VCaP (cell line): ENCODE results near the gene KNDC1.

Experiments
- H3K27ac ChIP-seq: fragments of 450-650 bp; 2 replicates; pipeline ENCODE4 v1.5.1; 2017
- CTCF ChIP-seq: fragments of 450-650 bp; conservative IDR thresholded peaks from 2 replicates; pipeline ENCODE4 v1.5.1; 2017; ENCODE audit warnings: mild to moderate bottlenecking, moderate library complexity

KNDC1 gene

DNA sequence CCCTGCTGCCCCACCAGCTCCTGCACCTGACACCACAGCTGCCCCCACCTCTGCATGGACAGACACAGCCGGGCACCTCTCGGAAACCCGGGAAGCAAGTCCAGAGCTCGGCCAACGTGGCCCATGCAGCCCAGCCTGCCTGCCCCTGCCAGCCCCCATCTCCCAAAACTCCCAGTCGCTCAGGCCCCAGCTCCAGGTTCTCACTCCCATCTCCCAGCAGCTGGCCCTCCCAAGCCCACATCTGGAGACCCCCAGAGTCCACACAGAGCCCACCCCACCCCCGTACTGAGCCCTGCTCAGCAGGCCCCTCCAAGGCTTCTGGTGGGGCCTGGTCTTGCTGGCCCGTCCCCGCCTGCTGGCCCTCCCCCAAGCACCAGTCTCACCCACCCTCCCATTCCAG, 37.8 kb downstream of the KNDC1 start:
- H3K27ac ChIP-seq: no peak overlapping the region
- no peak for TF ChIP-seq CTCF

- no peak overlapping the region for H3K27ac ChIP-seq
- no peak for TF ChIP-seq CTCF
These were observed 38.2 kb downstream of the KNDC1 start for GRCh38 chr10:133198206-133198605.

DNA sequence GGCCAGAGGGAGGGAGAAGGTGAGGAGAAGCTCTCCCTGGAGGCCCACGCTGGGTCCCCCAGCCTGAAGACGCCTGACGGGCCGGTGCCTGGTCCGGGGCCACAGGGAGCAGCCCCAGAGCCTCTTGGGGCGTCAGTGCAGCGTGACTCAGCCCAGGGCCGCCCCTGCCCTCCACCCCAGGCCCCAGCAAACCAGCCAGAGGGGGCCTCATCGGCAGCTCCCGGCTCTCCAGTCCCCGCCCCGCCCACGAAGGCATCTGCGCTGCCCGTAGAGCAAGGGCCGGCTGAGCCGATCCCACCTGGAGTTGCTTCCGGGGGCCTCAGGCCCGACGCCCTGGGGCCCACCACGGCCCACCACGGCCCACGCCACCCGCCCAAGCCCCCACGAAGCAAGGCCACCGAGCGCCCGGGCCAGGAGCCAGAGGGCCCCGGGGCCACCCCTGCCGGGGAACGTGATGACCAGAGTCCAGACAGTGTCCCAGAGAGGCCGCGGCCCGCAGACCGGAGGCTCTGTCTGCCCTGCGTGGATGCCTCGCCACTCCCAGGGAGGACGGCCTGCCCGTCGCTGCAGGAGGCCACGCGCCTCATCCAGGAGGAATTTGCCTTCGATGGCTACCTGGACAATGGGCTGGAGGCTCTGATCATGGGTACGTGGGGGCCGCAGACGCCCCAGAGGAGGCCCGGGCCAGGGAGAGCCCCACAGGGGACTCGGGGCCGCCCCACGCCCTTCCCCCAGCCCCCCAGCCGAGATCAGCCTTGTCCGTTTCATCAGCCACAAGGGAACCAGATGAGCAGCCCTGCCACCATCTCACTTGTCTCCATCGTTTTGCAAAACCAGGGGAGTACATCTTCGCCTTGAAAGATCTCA, 38.8 kb downstream of the KNDC1 start:
- TF ChIP-seq CTCF: no peak
- H3K27ac ChIP-seq: no peak overlapping the region

- TF ChIP-seq CTCF: no peak
These were observed 39.5 kb downstream of the KNDC1 start for GRCh38 chr10:133199488-133199885.

DNA sequence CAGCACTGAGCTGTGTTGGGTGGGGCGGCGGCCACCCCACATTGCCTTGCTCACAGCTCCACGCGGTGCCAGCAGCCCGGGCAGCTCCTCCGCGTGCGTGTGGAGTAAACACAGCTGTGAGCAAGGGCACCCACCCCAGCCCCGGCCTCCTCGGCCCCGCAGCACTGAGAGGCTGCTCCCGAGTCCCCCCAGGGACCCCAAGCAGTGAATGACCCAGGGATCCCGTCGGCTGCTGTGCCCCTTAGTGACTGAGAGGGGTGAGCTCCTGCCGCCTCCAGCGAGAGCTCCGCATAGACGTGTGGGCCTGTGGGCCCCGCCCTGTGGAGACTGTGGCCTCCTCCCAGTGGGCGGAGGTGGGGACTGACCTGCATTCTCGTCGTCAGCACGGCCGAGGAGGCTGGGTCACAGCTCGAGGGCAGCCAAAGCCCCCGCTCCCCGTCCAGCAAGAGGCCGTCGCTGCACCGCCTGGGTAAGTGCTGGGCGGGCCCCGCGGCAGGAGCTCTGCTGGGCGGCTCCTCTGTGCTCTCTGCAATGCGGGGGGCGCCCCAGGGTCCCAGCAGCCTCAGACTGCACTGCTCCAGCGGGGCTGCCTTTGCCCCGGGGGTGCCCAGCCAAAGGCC, 40.1 kb downstream of the KNDC1 start:
- no peak overlapping the region for H3K27ac ChIP-seq
- no peak for TF ChIP-seq CTCF

More at GRCh38 chr10:133199488-133199885, 39.5 kb downstream of the KNDC1 start:
- no peak overlapping the region for H3K27ac ChIP-seq

GRCh38 chr10:133200621-133201031, 40.6 kb downstream of the KNDC1 start:
- no peak for TF ChIP-seq CTCF
- H3K27ac ChIP-seq: no peak overlapping the region

DNA sequence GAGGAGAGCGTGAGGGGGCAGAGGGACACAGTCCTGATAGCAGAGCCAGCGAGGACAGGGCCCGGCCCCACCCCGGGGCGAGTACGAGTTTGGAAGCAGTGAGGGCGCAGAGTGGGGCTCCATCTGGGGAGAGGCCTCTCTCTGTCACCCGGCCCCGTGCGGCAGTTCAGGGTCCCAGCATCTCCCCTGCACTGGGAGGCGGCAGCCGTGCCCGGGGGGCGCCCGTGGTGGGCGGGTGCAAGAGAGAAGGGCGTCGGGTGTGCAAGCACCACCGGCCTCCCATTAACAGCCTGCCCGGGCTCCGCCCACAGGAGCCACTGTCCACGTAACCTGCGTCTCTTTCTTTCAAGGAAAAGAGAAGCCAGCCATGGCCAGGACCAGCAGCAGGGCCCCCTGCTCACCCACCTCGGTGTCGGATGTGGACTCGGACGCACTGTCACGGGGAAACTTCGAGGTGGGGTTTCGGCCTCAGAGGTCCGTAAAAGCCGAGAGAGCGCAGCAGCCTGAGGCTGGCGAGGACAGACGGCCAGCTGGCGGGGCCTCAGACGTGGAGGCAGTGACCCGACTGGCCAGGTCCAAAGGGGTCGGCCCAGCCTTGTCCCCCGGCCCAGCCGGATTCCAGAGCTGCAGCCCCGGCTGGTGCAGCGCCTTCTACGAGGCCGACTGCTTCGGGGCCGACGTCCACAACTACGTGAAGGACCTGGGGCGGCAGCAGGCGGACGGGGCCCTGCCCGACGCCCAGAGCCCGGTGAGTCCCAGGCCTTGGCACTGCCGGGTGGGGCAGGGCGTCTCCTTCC, 41.3 kb downstream of the KNDC1 start:
- no peak overlapping the region for H3K27ac ChIP-seq
- no peak for TF ChIP-seq CTCF
